Choroid plexus epithelial cell (primary cell): ENCODE results near the gene EIF3J.
A peak's percentile ranks its signal among the peaks of the same experiment; 100 is the strongest.

Experiments
- DNase-seq: peaks from one replicate; pipeline ENCODE4 v3.0.0-alpha.2; 2010; ENCODE audit warnings: low read depth
- H3K4me3 ChIP-seq: 2 replicates; pipeline ENCODE4 v1.5.1; 2011; ENCODE audit warnings: low read depth, mild to moderate bottlenecking, control low read depth, low read length, moderate library complexity
- TF ChIP-seq, protein P1 (sequence below): conservative IDR thresholded peaks from 2 replicates; pipeline ENCODE4 v1.5.1; 2011; ENCODE audit warnings: low read depth, mild to moderate bottlenecking, control low read depth, inconsistent platforms, low read length, moderate library complexity

The EIF3J gene

DNA sequence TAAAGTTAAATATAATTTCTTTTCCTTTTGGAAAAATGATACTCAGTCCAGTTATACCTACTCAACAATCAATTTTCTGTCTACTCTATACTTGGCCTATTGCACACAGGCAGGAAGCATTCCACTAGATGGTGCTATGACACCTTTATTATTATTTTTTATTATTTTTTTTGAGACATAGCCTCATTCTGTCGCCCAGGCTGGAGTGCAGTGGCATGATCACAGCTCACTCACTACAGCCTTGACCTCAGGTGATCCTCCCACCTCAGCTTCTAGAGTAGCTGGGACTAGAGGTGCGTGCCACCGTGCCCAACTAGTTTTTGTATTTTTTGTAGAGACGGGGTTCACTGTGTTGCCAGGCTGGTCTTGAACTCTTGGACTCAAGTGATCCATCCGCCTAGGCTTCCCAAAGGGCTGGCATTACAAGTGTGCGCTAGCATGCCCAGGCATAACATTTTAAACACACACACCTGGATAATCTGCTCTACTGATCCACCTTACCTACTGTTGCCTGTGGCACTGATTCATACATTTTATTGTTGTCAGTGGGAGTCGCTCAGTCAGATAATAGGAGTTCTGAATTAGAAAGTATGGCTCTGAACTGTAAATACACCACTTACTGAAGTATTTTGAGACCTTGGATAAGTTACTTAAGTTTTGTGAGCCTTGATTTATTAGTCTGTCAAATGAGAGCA, 56.2 kb downstream of the EIF3J start:
- peak; percentile 50 for DNase-seq
- TF ChIP-seq, protein P1, sequence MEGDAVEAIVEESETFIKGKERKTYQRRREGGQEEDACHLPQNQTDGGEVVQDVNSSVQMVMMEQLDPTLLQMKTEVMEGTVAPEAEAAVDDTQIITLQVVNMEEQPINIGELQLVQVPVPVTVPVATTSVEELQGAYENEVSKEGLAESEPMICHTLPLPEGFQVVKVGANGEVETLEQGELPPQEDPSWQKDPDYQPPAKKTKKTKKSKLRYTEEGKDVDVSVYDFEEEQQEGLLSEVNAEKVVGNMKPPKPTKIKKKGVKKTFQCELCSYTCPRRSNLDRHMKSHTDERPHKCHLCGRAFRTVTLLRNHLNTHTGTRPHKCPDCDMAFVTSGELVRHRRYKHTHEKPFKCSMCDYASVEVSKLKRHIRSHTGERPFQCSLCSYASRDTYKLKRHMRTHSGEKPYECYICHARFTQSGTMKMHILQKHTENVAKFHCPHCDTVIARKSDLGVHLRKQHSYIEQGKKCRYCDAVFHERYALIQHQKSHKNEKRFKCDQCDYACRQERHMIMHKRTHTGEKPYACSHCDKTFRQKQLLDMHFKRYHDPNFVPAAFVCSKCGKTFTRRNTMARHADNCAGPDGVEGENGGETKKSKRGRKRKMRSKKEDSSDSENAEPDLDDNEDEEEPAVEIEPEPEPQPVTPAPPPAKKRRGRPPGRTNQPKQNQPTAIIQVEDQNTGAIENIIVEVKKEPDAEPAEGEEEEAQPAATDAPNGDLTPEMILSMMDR, result peak; percentile 64
- H3K4me3 ChIP-seq, result no peak overlapping the region

DNA sequence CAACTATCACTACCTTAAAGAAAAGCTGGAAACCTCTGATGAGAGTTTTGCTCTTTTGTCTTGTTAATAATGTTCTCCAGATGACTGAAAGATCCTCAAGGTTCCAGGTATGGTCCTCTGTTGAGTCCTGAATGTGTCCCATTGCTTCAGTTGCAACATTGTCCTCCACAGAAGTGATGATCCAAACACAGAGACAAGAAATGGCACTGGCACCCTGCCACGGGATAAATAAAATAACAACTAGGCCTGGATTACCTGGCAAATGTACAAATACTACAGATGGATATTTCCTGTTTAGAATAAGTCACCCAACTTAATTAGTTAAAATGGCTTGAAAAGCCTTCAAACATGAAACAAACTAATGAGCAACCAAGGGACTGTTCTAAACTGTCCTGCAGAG, 58.3 kb downstream of the EIF3J start:
- TF ChIP-seq, protein P1, result no peak
- H3K4me3 ChIP-seq, result no peak overlapping the region
- no peak for DNase-seq

DNA sequence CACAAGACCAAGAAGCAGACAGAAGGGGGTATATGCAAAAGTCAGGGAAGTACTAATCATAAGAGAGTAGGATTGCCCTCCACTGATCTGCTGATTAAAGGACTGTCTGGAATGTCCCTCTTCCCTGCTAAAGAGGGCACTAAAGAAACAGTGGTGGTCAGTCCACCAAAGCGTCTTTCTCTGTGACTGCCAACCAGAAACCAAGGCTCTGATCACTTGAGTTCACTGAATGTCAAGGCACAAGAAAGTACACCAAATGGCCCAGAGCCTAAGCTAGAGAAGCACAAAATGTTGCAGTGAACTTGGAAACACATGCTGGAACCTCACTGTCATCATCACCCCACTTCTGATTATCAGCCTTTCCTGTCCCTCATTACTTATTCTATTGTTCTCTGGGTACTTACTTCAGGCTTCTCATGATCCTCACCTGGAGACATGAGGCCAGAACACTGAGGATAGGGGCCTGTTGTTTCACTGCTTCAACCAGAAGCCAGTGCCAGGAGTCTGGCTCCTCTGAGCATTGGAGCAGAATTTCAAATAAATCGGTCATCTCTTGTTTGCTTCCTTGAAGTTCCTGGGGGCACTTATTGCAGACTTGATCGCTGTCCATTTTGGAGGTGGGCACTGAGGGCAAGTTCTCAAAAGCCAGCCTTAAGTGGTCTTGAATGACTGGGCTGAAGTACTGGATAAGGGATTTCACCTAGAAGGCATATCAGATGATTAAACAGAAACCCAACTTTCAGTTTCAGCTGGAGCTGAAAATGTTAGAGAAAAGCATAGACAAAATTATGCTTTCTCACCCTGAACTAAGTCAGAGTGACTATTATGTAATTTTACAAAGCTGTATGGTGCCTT, 58.9 kb downstream of the EIF3J start:
- no peak overlapping the region for H3K4me3 ChIP-seq
- no peak for DNase-seq
- TF ChIP-seq, protein P1, result no peak

DNA sequence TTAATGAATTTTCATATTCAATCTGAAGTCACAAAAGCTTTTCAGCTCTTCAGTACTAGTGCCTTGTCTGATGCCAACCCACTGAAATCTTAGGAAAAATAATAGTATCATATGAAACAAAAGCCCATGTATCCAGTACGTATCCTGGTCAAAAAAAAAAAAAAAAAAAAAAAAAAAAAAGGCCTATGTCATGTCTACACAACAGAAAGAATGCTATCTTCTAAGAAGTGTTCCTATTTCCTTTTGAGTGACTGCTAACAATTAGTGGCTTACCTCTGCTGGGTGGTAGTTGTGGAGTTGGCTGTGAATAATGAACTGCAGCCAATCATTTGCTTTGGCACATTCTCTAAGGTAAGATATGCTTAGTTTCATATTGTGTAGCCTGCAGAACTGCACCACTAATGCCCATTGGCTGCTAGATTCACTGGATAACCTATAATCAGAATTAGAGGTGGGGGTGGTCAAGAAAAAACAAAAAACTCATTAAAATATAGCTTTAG, 59.6 kb downstream of the EIF3J start:
- TF ChIP-seq, protein P1, result no peak
- H3K4me3 ChIP-seq, result no peak overlapping the region
- DNase-seq, result no peak

DNA sequence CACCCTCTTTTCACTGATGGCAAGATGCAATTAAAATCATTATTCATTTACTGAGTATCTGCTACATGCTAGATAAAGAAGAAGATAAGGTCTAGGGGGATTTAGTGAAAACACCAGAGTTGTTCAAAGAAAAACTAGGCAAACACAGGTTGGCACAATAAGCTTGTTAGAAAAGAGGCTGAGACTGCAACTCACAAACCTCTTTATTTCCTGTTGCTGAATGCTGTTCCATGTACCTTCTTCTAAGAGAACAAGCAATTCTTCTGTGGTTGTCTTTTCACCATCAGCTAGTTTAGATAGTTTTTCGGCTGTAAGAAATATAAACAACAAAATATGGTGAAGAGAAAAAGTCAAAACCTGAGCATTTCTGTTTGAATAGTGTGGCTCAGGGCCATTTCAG, 61.1 kb downstream of the EIF3J start:
- DNase-seq, result no peak
- no peak overlapping the region for H3K4me3 ChIP-seq
- TF ChIP-seq, protein P1, result no peak

DNA sequence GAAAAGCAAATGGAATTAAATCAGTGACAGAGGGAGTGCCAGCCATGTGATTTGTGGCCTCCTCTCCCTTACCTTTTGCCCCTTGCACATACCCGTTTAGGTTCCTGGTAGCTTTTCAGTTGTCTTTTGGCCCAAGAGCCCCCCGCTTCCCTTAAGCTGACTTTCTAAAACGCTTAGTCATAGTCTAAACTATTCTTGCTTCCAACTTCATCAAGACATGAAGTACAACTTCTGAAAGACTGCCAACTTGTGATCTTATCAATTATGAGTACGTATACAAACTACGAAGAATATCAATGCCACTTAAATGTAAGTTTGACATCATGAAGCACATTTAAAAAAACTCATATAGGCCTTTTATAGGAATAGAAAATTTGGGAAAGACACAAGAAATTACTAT, 61.9 kb downstream of the EIF3J start:
- H3K4me3 ChIP-seq, result no peak overlapping the region
- peak; percentile 79 for DNase-seq
- TF ChIP-seq, protein P1, result no peak

DNA sequence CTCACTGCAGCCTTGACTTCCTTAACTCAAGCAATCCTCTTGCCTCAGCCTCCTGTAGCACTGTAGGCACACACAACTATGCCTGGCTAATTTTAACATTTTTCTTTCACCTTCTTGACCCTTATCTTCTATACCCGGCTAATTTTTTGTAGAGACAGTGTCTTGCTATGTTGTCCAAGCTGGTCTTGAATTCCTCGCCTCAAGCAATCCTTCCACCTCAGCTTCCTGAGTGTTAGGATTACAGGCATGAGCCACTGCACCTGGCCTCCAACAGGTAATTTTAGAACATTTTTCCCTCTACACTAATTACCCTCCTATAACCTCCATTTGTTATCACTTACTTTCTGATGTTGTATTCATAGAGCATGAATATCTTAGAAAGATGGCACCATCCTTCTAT, 66.2 kb downstream of the EIF3J start:
- H3K4me3 ChIP-seq, result no peak overlapping the region
- DNase-seq, result no peak
- TF ChIP-seq, protein P1, result no peak
